ENCODE data around the gene IL20.

Gene IL20, protein sequence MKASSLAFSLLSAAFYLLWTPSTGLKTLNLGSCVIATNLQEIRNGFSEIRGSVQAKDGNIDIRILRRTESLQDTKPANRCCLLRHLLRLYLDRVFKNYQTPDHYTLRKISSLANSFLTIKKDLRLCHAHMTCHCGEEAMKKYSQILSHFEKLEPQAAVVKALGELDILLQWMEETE

DNA sequence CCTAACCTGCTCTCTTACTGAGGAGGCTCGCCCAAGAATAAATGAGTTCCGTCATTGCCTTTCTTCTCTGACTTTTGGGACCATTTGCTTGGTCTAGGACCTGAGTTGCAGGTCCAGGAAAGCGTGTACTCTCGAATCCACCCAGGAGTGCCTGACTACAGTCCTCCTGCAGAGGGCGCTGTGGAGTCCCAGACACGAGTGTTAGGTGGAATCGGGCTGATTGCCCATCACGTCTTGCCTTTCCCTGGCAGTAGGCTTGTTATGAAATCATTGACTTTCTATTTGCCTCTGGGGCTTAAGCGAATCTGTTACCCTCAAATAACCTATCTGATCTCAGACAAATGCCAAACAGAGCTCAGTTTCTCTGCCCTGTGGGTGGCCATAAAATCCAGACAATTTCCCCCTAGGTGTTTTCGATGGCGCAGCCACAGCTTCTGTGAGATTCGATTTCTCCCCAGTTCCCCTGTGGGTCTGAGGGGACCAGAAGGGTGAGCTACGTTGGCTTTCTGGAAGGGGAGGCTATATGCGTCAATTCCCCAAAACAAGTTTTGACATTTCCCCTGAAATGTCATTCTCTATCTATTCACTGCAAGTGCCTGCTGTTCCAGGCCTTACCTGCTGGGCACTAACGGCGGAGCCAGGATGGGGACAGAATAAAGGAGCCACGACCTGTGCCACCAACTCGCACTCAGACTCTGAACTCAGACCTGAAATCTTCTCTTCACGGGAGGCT lies at the start of gene IL20:
TSS of gene IL20 (plus strand) at position 685 of the 733 bp plus-strand sequence. CDS start 230 bp downstream, outside the sequence.
- DNase-seq: peak; percentile 82

DNA sequence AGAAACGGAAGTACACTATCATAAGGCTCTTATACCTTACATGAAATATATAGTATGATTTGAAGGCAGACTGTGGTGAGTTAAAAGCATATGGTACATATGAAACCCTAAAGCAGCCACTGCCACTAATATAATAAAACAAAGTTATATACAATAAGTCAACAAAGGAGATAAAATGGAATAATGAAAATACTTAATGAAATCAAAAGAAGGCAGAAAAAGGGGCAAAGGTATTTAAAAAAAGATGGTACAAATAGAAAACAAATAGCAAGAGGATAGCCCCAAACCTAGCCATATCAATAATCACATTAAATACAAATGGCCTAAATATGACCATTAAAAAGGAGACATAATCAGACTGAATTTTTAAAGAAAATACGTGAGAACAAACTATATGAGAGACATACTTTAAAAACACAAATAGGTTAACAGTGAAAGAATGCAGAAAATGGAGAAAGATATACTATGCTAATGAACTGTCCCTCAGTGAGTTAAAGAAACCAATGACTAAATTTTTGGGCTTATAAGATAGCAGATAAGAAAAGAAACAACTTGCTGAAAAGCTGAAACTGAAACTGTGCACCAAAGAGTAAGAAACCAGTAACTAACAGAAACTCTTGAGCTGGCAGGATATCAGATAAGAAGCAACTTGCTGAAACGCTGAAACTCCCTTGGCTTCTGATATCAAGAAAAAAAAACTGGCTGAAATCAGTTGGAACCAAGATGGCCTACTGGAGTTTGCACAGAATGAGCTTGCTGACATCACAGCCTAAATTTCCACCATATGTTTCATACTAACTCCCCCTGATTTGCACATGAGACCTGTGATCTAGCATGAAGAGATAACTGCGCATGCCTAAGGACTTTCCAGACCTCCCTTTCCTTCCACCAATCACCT lies 48.8 kb upstream of the IL20 start:
- peak; percentile 70 for DNase-seq

DNA sequence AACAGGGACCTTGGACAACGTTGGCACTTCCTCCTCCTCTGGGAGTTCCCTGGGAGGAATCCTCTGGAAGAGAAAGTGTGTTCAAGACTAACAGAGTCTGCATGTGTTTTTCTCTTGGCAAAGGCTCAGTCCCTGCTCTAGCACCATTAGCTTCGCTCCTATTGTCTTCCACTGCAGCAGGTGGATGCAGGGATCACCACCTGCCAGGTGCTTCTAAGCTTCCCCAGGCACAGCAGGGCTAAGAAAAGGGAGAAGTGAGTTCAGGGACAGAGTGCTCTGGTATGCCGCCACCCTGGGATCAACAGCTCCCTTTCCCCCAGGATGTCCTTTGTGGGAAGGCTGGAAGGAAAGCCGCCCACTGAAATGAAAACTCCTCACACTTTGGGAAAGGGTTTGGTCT lies 43.9 kb upstream of the IL20 start:
- DNase-seq: no peak

DNA sequence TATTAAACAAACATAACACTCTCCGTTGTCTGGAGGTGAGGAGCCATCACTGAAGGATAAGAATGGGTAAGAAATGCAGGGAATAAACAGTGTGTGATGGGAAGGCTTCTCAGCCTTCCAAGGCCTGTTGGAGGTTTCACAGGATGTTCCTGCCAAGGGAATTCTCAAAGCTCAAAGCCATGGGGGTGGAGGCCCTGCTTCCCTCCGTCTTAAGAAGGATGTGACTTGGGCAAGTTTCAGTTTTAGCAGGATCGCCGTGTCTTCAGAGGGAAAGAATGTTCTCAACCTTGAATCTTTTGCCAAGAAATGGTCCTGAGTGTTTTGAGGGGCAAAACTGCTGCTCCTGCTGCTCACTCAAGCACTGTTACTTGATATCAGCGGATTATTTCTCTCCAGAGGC lies 41.7 kb upstream of the IL20 start:
- DNase-seq: no peak

DNA sequence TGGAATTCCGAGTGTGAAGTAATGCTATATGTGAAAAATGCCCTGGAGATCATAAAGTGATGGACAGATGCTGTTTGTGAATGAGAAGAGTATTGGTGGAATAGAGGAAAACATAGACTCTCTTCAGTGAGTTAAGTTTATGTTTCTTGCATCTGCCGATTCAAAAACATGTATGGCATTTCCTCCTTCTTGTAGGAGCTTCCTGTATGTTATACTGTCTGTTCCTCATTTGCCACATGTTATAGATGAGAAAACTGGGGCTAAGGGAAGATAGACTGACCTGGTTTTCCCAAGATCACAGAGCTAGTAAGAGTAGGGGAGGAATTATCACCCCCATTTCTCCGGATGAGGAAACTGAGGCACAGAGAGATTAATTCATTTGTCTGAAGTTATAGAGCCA lies 41.1 kb upstream of the IL20 start:
- no peak for DNase-seq

DNA sequence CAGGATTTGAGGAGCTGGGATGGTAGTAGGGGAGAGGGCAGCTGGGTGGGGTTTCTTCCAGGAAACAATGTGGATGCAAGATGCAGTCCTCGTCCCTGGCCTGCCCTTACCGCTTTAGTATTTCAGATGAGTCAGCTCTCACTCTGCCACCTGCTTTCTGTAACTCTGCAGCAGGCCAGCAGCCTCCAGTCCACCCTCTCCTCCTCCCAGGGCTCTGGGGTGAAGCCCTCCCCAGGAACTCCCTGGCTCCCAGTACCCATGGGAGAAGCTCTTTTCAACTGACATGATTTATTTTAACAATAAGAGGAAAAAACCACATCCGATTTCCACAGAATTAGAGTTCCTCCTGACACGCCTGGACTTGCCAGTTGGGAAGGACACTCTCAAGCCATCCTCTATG lies 39.0 kb upstream of the IL20 start:
- DNase-seq: no peak

DNA sequence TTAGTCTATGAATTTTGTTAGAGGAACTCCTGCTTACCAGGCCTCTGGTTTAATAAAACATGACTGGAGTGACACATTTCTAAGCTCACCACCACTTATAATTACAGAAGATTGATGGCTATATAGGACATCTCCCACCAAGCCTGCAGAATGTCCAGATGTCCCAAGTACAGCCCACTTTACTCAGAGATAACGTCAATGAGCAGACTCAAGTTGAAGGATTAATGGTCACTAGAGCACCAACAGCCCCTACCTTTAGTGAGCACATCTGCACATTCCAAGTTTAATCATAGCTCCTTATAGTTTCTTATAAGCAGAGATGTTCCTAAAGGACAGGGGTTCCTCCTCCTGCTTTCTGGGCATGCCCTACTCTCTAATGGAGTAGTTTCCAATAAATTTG lies 37.4 kb upstream of the IL20 start:
- DNase-seq: no peak

DNA sequence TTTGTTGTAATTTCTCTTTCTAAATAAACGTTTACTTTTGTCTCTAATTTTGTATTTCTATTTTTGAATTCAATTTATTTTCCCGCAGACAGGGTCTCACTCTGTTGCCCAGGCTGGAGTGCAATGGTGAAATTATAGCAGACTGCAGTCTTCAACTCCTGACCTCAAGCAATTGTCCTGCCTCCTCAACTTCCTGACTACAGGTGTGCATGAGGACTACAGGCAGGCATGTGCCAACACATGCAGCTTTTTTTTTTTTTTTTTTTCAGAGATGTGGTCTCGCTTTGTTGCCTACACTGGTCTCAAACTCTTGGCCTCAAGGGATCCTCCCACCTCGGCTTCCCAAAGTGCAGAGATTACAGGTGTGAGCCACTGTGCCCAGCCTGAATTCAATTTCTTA lies 36.7 kb upstream of the IL20 start:
- DNase-seq: no peak

DNA sequence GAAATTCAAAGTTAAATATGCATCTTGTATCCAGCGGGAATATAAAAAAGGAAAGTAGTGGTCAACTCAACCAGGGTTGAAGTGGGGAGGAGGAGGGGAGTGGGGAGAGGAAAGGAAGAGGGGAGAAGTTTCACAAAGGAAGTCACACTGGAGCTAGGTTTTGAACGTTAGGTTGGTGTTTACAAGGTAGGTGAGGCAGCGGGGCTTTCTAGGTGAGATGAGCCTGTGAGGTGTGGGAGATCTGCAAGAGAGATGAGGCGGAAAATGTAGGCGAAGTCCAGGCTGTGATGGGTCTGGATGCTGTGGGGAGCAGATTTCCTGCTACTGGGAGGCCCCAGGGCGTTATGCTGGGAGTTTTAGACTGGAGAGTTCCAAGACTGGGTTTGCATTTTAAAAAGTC lies 36.1 kb upstream of the IL20 start:
- DNase-seq: peak; percentile 23

DNA sequence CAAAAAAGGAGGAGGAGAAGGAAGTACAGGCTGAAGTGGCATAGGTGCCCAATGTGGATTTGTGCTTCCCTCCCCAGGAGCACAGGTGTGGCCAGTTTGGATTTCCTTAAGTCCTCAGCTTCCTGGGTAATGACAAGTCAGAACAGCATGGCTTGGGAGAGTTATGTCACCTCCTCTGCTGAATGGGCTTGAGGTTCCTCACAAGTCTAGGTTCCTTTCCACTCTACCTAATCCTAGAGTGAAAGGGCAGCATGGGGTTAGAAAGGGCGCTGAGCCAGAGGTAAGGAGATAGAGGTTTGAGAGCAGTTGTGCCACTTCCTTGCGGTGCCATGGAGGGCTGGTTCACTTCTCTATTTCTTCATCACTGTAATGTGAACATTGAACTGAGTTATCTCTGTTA lies 35.5 kb upstream of the IL20 start:
- no peak for DNase-seq

DNA sequence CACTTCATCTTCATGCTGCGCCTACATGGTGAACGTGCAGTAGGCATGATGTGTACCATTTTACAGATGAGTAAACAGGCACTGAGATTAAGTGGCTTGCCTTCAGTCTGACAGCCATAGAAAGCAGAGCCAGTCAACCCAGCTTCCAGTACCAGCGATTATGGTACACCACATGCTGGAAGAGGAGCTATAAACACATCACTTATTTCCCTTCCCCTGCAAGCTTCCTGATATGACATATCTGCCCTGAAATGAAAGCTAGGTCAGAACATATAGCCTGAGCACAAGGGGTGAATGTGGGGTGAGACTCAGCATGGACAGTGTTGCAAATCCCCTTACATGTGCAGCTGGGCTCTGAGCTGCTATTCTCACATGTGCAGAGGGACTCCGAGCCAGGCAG lies 33.8 kb upstream of the IL20 start:
- no peak for DNase-seq

DNA sequence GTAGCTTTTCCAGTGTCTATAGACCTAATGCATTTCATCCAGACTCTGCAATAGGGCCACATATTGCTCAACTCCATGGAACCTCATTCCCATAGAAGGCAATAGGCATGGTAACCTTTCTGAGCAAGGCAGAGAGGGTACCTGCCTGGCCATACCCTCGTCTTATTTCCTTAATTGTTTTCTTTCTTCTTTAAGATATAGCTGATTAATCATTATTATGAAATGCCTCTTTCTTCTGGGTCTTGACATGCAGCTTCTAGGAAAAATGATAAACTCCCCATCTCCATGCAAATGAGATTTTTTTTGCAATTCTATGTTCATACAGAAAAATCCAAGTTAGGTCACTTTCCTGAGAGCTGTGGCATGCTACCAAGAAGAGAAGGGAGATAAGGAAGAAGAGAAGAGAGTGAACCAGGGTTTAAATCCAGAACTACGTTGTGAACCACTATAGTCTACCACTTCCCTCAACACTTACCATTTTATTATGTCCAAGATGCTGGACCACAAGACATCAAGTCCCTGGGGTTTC lies 33.0 kb upstream of the IL20 start:
- no peak for DNase-seq

DNA sequence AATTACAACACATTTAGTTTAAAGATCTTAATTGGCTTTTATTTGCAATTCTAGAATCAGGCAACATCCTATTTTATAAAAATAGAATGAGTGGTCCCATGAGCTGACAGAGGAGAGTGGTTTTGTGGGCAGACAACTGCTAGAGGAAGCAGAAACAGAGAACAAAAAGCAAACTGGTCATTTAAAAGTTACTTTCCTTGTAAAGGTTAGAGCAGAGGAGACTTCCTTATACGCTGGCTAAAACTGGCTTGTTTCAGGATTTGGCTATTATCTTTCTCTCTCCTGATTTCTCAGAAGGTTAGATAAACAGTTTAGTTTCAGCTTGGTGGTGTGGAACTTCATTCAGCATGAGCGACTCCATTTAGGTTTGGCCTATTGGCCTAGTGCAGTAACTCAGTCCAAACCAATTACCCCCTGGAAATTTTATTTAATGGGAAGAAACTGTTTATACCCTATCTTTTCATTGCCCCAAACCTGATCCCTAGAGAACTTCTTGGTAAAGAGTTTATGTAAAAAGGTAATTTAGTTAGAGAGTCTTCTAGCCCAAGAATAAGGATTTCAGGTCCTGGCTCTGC lies 32.2 kb upstream of the IL20 start:
- no peak for DNase-seq

DNA sequence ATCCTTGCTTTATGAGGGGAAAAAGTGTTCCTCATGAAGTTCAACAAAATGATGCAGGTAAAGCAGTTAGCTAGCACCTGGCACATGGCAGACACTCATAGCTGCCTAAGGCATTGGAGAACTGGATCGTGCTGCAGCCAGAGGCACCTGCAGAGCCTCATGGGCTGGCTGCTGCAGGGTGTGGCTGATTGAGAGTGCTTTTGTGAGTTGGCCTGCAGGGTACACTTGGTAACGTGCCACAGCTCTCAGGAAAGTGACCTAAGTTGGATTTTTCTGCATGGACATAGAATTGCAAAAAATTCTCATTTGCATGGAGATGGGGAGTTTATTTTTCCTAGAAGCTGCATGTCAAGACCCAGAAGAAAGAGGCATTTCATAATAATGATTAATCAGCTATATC lies 31.6 kb upstream of the IL20 start:
- no peak for DNase-seq

DNA sequence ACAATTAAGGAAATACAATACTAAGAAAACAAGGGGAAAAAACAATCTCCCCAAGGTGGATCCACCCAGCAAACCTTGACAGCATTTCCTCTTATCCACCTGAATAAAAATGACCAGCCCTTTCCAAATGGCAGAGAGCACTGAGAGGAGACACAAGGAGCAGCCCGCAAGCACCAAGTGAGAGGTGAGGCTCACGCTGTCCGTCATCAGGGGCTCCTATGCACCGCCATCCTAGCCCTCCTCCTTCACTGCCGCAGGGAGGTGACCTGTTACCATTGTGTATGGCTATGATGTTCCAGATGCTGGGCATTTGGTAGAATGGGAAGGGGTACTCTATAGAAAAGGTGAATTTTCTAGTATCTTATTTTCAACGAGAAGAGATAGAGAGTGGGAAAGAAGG lies 31.2 kb upstream of the IL20 start:
- DNase-seq: no peak

DNA sequence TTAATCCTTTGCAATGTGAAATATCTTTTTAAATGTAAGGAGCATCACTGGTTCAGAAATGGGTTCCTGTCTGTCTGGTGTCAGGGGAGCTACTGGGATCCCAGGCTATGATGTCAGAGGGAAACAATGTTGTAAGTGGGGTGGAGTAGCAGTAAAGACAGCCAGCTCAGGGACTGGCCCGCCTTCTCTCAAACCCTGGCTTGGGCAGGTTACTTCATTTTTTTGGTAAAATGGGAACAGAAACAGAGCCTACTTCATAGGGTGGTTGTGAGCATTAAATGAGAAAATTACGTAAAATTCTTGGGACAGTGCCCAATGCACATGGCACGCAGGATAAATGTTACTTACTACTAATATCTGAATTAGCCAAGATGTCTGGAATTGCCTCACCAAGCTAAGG lies 30.7 kb upstream of the IL20 start:
- DNase-seq: peak; percentile 29

DNA sequence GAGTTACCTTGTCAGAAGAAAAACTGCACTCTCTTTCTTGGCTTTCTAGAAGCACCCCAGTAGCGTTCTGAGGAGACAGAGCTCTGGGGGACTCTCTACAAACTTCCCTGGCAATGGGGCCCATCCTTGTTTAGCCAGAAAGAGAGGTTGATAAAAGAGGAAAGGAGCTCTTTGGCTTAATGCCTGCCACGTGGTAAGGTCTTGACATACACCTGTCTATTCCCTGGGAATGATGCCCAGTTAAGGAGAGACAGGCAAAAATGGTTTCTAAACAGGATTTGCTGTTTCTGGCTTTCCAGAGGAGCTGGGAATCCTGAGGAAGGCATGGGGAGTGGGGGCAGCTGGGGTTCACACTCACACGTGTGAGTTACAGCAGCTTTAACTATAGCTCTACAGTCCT lies 30.2 kb upstream of the IL20 start:
- no peak for DNase-seq

DNA sequence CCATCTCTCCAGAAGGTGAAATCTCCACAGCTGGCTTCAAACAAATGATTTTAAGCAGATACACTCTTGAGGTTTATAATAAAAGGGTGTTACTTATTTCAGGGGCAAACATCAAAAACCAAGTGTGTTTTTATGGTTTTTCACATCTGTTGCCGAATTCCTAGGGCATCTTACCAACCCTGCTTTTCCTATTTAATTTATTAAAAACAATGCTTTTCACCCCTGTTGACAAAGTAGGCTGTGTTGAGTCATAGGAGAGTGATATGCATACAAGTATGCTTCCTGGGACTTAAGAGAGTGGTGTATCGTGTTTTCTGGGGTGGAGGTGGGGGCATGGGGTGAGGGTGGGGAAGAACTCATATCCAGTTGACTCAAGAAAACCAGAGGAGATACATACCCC lies 29.3 kb upstream of the IL20 start:
- no peak for DNase-seq

DNA sequence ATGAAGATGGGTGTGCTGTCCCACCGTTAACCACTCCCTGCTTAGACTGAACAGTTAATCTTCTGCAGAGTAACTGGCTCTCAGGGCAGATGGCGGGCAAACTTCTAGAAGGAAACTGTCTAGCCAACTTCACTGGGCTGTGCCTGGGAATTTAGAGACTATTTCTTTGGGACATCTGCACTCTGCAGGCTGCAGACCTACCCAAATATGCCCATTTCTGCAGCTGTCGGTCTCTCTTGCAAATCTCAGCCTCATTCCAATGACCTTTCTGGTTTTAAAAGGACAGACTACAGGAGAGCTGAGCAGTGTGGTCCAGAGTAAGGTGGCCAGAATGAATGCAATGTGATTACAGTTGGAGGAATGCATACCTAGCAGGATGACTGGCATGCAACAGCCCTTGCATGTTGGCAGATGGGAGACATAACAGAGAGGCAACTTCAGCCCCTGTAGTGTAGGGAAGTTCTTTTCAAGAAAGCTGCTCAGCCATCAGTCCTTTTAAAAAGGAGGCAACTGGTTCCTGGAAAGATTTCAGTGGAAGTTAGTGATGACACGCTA lies 26.3 kb upstream of the IL20 start:
- no peak for DNase-seq

DNA sequence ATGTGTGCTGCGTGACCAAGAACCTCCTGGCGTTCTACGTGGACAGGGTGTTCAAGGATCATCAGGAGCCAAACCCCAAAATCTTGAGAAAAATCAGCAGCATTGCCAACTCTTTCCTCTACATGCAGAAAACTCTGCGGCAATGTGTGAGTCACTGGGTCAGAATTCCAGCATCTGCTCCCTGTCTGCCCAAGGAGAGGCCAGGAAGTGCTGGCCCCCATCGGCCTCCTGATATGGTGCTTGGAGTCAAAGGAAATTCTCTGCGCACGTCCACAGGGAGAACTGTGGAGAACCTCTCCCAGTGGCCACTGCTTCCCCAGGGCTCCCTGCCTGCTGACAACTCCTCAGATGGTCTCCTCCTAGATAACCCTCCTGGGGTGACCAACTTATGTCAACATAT lies 25.6 kb upstream of the IL20 start:
- no peak for DNase-seq

DNA sequence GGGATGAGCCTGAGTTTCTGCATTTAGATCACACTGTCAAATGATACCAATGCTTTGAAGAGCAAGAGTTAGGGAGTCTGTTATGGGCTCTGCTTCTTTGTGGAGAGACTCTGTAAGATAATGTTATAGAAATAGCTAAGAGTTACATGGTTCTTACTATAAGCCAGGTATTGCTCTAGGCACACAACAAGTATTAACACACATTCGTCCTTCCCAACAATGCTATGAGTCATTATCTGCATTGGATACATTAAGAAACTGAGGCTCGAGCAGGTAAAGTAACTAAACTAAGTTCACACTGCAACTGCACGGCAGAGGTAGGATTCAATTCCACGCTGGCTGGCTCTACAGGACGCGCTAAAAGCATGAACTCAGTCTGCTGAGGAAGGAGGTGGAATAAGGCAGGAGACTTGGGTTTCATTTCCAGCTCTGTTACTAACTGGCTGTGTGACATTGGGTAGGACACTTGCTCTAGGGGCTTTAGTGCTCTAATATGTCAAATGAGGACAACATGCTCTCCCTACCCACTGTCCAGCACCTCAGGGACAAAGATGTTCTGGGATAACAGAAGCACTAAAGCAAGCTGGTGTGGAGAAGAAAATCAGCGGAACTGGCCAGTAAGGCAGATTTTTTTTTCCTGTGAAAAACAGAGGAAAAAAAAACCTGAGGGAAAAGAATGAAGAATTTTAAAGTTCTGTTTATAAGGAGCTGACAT lies 23.7 kb upstream of the IL20 start:
- DNase-seq: no peak

DNA sequence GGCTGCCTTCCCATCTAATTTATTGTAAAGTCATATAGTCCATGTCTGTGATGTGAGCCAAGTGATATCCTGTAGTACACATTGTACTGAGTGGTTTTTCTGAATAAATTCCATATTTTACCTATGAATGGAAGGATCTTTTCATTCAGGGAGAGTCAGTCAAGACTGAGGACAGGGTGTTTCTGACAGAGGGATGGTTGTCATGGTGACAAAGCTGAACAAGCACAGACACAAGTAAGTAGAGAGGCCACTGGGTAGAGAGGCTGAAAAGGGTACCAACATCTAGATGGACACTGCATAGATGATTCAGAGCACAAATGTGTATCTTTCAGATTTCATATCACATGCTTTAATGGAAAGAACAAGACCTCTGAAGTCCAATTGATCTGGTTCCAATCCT lies 22.6 kb upstream of the IL20 start:
- no peak for DNase-seq

Data from CD4-positive, alpha-beta T cell treated with Interleukin-21 for 1 hour (primary cell).